Epithelial cell of esophagus (primary cell): Measurements from ENCODE around the gene C15orf62.
A peak's percentile ranks its signal among the peaks of the same experiment; 100 is the strongest.

Experiments
- DNase-seq: peaks from one replicate; pipeline ENCODE4 v3.0.0; 2010; ENCODE audit warnings: low read depth
- H3K4me3 ChIP-seq: 2 replicates; pipeline ENCODE4 v1.5.1; 2011; ENCODE audit warnings: mild to moderate bottlenecking, low read length, control low read depth
- CTCF ChIP-seq: IDR thresholded peaks from 2 replicates; pipeline ENCODE4 v1.5.1; 2011; ENCODE audit warnings: low read depth, mild to moderate bottlenecking, low read length, control low read depth, inconsistent platforms; ENCODE audit not compliant: insufficient read depth; ENCODE audit errors: missing control alignments

Gene C15orf62

DNA sequence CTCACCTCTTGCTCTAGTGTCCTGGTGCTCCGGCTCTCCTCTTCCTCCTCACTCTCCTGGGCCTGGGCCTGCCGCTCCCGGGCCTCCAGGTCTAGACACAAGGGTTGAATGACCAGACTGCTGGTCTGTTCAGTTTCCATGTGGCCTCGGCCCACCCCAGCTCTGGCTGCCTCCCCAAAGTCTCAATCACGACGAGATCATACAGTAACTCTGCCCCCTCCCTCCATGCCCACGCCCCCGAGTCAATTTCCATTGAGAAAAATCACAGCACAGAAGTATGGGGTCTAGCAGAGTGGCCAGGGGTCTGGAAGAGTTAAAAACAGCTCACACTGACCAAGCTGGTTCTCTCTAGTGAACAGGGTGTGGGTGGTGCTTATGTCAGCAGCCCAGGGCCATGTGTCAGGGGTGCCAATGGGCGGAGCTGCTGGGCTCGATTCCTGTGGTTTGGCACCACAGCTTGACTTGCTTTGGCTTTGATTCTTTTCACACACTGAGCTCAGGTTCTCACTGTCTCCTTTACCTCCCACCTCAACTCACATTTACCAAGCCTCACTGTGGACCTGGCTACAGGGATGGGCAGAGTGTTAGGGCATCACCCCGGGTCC, 6.9 kb downstream of the C15orf62 start:
- peak; percentile 93 for DNase-seq
- no peak overlapping the region for H3K4me3 ChIP-seq
- TF ChIP-seq CTCF: no peak

- no peak overlapping the region for H3K4me3 ChIP-seq
- DNase-seq: peak; percentile 88
- peak; percentile 93 for TF ChIP-seq CTCF
Observed at GRCh38 chr15:40782609-40783227, 12.9 kb downstream of the C15orf62 start.

DNA sequence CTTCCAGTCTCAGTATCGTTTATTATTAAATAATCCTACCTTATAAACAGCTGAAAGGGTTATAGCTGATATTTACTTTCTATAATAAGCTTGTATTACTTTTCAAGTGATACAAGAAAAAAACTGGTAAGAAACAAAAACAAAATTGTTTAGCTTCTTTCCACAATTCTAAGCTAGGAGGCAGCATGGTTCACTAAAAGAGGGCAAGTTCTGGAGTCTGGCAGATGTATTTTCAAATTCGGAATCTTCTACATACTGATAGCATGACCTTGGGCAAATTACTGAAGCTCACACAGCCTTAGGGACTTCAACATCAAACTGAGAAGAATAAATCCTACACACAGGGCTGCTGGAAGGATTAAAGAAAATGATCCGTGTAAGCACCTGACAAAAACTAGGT, 15.4 kb downstream of the C15orf62 start:
- peak; percentile 43 for TF ChIP-seq CTCF
- H3K4me3 ChIP-seq: no peak overlapping the region
- peak; percentile 44 for DNase-seq

GRCh38 chr15:40785814-40786213, 16.0 kb downstream of the C15orf62 start:
- TF ChIP-seq CTCF: no peak
- DNase-seq: peak; percentile 79
- H3K4me3 ChIP-seq: no peak overlapping the region

DNA sequence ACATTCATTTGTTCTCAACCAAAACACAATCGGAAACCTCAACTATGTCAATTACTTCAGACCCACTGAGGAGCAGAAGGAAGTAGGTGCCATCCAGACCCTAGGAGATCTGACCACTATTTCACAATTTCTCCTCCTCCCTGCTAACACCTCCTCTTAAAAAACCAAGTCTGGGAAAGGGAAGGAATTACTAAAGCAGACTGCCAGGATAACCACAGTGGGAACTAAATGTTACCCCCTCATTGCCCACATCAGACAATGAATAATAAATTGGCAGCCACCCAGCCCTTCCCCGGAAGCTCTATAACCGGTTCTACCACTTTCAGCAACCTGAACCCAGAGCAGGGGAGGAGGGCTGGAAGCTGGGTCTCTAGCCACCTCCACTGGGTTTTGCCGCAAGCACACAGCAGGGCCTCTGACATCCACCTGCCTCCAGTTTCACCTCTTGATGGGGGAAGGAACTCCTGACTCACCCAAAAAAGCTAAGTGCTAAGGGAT, 17.6 kb downstream of the C15orf62 start:
- H3K4me3 ChIP-seq: no peak overlapping the region
- TF ChIP-seq CTCF: no peak
- DNase-seq: peak; percentile 94

- no peak for DNase-seq
- no peak for TF ChIP-seq CTCF
- no peak overlapping the region for H3K4me3 ChIP-seq
Observed at GRCh38 chr15:40787991-40788390, 18.2 kb downstream of the C15orf62 start.

- no peak overlapping the region for H3K4me3 ChIP-seq
- TF ChIP-seq CTCF: no peak
- no peak for DNase-seq
Observed at GRCh38 chr15:40789119-40789518, 19.3 kb downstream of the C15orf62 start.
